ENCODE data around the gene CHD9.
"Not testable (repeated sequence)": the region's sequence is repeated elsewhere in the genome, so short reads cannot be mapped to it uniquely, and the experiment has no call there.

CHD9 gene

DNA sequence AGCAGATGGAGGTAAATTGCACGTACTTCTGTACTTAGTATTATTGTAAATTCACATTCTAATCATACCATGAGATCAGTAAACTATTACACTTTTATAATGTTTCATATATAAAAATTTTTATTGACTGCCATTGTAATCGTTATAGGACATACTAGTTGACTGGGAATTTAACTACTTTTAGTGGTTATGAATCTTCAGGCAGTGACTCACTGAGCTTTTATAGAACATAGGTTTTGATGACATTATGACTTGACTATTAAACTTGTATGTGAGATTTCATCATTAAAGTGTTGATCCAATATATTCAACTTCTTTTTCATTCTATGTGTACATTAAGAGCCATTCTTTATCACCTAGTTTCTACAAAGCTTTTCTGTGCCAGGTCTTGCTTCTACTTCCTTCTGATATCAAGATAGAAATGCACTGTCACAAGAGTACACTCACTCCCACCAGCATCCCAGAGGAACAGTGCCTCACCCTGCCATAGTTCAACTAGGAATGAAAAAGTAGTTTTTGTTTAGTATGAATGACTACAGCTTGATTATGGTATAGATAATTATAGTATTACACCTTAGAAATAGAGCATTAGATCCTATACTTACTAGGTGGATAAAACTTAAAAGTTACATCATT, 237.1 kb downstream of the CHD9 start:
- DNase-seq: no peak

DNA sequence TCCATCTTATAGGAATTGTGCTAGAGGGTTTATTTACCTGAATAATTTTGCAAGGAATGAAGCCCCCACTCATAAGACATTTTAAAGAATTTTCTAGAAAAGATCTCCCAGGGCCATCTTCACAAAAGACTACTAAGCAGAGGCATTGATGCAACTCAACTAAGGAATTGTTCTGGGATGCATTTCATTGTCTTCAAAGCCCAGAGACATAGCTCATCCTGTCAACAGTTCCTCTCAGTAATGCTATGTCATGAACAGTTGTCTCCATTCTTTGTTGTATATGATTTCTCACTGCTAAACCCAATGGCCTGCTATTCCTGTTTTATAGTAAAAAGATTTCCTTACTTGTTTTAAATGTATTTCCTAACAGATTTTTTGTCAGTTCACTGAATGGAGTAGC, 242.7 kb downstream of the CHD9 start:
- DNase-seq: no peak

DNA sequence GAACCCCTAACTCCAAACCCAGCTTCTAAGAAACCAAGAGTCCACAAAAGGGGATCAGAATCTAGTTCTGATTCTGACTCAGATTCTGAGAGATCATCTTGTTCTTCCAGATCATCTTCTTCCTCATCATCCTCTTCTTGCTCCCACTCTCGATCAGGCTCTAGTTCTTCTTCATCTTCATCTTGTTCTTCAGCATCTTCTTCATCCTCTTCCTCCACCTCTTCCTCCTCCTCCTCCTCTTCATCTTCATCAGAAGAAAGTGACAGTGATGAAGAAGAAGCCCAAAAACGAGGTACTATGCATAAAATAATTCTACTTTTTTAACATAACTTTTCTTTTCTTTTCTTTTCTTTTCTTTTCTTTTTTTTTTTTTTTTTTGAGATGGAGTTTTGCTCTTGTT, 249.5 kb downstream of the CHD9 start:
- no peak for DNase-seq

DNA sequence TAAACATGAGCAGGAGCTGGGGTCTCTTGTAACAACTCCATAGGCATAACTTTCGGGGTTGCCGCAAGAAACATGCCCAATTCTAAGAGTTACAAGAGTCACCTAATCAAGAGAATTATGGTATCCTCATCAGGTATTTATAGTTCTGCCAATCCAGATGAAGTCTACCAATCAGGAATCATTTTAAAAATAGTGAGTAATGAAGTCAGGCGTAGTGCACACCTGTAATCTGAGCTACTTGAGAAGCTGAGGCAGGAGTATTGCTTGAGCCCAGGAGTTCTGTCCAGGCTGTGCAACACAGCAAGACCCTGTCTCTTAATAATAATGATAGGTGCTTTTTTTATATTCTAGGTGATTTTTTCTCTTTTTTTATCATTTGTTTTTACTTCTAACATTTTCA, 251.0 kb downstream of the CHD9 start:
- DNase-seq: no peak

DNA sequence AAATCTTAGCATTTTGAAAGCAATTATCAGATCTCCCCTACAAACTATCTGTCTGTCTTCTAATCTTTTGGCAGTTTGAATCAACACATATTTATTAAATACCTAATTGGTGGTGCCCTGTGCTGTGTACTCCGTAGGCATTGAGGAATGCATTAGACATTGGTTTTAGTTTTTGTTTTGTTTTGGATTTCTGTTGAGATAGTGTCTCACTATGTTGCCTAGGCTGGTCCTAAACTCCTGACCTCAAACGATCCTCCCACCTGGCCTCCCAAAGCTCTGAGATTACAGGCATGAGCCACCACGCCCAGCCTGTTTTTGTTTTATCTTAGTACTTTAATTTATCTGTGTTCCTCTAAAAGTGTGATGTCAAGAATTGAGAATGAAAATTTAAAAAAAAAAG, 254.7 kb downstream of the CHD9 start:
- no peak for DNase-seq

DNA sequence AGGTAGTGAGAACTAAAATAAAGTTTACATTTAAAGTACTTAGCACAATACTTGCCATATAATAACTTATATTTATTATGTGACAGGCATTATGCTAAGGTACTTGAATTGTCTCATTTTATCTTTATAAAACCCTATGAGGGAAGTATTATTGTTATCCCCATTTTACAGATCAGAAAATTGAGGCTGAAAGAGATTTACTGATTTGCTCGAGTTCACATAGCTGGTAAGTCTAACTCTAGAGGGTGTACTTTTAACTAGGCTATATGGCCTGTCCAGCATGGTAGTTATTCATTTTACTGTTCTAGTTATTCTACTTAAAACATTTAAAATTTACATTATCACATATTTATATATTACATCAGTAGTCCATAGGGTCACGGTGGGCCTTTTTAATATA, 266.2 kb downstream of the CHD9 start:
- no peak for DNase-seq

DNA sequence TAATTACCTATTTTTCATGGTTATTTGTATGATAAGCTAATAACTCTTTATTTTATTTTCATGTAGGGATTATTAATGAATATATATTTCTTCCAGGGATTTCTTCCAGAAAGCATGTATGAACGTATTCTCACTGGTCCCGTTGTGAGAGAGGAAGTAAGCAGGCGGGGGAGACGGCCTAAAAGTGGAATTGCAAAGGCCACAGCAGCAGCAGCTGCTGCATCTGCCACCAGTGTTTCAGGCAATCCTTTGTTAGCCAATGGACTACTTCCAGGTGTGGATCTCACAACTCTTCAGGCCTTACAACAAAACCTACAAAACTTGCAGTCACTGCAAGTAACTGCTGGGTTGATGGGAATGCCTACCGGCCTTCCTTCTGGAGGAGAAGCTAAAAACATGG, 269.1 kb downstream of the CHD9 start:
- DNase-seq: no peak

DNA sequence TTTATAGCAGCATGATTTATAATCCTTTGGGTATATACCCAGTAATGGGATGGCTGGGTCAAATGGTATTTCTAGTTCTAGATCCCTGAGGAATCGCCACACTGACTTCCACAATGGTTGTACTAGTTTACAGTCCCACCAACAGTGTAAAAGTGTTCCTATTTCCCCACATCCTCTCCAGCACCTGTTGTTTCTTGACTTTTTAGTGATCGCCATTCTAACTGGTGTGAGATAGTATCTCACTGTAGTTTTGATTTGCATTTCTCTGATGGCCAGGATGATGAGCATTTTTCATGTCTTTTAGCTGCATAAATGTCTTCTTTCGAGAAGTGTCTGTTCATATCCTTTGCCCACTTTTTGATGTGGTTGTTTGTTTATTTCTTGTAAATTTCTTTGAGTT, 276.2 kb downstream of the CHD9 start:
- DNase-seq: not testable (repeated sequence)

DNA sequence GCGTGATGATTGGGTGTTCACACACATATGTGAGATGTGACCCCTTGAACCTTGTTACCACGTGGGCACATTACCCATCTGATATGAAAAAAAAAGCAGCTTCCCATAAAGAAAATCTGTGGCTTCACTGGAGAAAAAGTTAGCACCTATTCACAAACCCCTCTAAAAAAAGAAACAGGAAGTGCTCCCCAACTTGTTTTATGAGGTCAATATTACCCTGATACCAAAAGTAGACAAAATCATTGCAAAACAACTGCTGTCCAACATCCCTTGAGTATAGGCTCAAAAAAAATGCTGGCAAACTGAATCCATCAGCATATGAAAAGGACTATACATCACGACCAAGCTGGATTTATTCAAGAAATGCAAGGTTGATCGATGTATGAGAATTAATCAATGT, 279.8 kb downstream of the CHD9 start:
- DNase-seq: no peak

DNA sequence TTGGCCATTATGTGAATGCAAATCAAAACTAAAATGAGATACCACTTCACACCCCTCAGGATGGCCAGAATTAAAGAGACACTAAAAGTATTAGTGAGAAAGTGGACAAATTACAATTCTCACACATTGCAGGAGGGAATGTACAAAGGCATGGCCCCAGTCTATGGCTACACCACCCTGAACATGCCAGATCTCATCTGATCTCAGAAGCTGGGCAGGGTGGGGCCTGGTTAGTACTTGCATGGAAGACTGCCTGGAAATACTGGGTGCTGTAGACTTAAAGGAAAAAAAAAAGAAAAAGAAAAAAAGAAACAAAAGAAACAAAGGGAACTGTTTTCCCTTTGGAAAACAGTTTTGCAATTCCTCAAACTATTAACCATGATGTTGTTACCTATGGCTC, 282.5 kb downstream of the CHD9 start:
- no peak for DNase-seq

DNA sequence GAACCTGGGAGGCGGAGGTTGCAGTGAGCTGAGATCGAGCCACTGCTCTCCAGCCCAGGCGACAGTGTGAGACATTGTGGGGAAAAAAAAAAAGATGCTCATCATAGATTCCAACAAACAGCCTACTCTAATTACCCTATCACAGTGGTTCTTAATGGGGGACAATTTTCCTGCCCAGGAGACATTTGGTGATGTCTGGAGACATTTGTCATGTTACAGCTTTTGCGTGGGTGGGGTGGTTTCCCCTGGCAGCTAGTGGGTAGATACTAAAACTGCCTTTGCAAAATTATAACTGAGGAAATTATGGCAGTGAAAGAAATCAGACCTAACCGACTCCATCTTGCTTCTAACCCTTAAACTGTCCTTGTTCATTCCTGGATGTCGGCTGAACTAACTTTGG, 287.0 kb downstream of the CHD9 start:
- DNase-seq: no peak

DNA sequence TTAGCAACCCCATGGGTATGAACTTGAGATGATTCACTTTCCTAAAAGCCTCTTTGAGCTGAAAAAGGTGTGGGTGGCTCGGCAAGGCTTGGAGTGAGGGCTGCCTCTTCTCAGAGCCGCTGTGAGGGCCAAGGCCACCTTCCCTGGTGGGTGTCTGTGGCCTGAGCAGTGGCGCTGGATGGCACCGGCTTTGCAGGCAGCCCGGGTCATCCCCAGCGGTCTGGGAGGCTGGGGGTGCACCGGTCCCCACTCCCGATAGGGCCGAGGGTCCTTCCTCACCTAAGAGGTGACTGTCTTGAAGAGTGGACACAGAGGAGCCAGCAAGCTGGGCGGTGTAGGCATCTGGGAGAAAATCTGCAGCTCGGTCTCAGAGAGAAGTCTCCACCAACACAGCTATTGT, 300.3 kb downstream of the CHD9 start:
- no peak for DNase-seq

DNA sequence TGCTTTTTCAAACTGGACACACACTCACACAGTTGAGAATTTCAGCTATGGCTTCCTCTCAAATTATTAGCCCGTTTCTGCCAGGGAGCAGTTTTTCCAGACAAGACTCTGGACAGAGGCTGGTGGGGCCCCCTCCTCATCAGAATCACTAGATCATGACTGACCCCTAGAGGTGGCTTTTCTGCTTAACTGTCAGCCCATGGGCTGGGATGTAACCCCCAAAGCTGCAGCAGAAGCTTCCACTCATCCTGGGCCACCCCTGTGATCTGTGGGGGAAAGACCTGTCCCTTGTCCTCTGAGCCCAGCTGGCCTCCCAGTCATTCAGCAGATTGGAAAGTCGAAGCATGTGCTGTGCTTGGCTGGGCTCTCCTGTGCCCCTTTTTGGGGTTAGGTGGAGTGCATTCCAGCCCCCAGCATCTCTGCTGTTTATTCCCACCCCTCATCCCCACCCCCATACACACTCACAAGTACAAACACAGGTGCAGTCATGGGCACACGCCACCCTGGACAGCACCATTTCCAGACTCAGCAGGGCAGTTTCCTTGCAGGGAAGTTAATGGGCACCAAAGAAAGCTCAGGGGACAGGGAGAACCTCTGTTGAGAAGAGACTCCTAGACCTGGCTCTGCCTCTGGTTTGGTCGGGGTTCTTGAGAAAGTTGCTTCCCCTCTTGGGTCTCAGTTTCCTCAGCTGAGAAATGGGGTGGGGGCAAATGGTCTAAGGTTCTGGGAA, 301.9 kb downstream of the CHD9 start:
- no peak for DNase-seq

DNA sequence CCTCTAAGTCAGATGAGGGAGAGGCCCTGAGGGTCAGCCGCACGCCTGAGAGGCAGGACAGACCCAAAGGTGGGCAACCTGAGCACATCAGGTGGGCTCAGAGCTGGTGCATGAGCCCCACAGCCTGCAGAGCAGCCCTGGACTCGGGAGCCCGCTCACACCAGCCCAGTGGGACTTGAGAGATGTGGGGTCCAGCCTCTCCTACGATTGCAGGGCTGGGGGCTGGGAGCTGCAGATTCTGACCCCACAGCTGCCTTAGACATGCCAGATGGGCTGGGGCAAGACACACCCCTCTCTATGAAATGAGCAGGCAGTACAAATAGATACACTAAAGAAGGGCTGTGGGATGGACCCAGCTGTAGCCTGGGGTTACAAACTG, 302.4 kb downstream of the CHD9 start:
- DNase-seq: no peak

DNA sequence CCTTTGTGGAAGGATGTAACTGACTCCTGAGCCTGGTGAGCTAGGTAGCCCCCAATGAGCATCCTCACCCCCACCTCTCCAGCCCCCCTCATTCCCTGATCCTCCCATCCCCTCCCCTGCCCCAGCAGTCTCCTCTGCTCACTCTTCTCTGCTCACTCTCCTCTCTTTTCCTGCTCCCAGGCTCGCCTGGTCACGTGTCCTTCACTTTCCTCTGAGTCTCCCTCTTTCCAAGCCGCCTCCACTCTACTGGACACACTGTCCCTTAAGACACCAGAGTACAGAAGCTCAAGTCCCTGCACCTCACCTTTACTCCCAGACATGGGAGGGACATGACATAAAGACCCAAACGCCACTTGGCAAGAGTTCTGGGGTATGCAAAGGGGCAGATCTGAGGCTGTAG, 303.2 kb downstream of the CHD9 start:
- no peak for DNase-seq

DNA sequence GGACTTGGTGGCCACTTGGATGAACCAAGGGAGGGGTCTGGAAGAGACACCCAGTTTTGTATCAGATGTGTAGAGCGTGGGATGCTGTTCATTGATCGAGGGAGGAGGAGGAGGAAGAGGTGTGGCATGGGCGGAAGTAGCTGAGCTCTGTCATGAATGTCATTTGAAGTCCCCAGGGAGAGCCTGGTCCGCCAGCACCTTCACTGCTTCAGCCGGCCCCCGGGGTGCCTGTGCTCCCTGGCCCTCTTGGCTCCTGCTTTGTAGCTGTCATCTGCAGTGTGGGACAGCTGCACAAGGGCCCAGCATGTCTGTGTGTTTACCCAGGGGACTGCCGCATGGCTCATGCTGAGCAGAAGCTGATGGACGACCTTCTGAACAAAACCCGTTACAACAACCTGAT, 304.1 kb downstream of the CHD9 start:
- no peak for DNase-seq

DNA sequence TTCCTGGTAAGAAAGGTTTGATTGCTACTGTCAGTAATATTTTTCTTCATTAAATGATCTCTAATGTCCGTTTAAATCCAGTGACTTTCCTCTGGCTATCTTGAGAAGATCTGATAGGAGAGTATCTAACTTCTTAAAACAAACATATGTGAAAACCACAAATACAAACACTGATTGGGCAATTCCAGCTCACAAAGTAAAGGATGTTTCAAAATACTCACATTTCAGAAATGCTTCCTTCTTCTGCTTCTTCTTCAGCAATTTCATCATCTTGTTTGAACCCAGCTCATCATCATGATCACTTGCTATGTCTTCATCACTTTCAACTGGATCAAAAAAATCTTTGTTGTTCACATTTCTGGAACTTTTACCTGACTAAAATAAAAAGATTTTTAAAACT, 315.1 kb downstream of the CHD9 start:
- DNase-seq: no peak

DNA sequence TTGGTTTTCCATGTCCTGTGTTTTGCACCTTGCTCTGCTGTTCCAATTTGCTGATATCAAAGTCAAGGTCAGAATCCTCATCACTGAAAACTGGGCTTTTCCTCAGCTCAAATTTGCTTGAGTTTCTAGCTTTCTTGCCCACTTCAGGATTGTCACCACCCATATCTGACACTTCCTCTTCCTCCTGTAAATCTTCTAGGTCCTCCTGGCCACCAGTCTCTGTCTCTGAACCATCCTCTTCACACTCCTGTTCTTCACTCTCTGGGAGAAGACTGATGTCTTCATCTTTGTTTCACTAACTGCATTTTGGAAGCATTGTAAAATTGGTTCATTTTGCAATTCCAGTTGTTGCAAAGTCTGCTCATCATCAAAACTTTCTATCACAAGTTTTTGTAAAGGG, 316.0 kb downstream of the CHD9 start:
- no peak for DNase-seq

DNA sequence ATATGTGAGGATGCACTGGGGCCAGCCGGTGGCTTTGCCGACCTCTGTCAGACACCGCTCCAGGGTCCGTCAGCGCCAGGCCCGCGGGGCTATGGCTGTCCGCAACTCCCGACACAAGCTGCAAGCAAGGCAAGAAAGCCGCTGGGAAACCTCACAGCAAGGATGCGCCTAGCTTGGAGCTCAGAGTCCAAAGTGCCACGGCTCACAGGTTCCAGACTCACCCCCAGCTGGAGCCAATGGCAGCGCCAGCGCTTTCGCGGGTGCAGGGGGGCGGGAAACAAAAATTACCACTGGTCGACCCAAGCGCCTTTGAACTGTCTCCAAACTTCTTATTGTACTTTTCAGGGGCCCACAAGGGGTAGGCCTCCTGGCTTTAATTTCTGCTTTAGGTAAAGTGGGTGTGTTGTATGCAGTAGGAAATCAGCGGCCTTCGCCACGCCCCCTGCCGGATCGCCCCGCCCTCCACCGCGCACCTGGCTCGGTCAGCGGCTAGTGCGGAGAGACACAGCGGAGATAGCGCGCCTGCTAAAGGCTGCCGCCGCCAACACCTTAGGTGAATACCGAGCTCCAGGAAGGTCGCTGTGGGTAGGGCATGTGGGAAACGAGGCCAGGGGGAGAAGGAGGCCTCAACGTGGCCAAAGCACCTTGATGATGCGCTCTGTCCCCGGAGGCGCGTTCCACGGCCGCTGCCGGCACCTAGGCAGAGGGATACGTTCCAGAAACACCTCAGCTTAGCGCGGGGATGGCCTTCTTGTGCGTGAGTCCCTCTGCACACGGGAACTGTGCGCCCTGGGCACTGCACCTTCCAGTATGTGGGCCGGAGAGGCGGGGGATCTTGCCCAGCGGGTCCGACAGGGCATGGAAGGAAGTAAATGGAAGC, 318.4 kb downstream of the CHD9 start:
- no peak for DNase-seq

DNA sequence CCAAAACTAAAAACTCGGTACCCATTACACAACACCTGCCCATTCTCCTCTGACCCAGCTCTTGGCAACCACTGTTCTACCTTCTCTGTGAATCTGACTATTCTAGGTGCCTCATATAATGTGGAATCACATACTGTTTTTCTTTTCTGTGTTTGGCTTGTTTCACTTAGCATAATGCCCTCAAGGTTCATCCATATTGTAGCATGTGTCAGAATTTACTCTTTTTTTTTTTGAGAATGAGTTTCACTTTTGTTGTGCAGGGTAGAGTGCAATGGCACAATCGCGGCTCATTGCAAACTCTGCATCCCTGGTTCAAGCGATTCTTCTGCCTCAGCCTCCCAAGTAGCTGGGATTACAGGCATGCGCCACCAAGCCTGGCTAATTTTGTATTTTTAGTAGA, 320.0 kb downstream of the CHD9 start:
- DNase-seq: no peak

DNA sequence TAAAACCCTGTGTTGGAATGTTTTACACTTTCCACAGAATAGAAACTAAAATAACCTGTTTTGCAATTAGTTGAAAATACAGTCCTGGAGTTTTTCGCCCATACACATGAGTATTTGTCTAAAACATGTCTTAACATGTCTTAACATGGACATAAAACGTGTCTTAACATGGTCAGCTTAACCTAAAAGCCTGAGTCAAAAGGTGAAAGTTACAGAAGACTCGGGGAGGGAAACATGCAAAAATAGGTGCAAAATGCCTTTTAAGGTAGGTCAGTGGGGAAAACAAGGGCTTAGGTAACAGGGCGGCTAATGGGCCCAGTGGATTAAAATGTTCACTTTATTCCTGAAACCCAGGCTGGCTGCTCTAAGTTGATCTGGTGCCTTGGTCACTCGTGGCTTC, 323.3 kb downstream of the CHD9 start:
- DNase-seq: no peak
